Chondrocyte (in vitro differentiated cells): Measurements from ENCODE around the gene UBE2S. TPM values are rescaled to one million over a fixed set of nuclear protein-coding genes. Genes with fewer than 3 reads are reported as not detected.
A peak's percentile ranks its signal among the peaks of the same experiment; 100 is the strongest.

Experiments
- DNase-seq: peaks from one replicate; pipeline ENCODE4 v3.0.0; 2021; ENCODE audit warnings: mixed read lengths, low spot score
- H3K27ac Mint-ChIP-seq: one replicate; pipeline ENCODE4 v1.8.0; 2021; ENCODE audit warnings: mild to moderate bottlenecking, moderate library complexity, mixed read lengths; ENCODE audit not compliant: unreplicated experiment
- H3K27me3 Mint-ChIP-seq: 2 replicates; pipeline ENCODE4 v1.8.0; 2021; ENCODE audit warnings: low read depth, mixed read lengths
- H3K36me3 Mint-ChIP-seq: 2 replicates; pipeline ENCODE4 v1.8.0; 2021; ENCODE audit warnings: low read depth, mixed read lengths
- H3K4me1 Mint-ChIP-seq: 2 replicates; pipeline ENCODE4 v1.8.0; 2021; ENCODE audit warnings: low read depth, mild to moderate bottlenecking, mixed read lengths
- H3K4me3 Mint-ChIP-seq: one replicate; pipeline ENCODE4 v1.8.0; 2021; ENCODE audit warnings: mild to moderate bottlenecking, moderate library complexity, mixed read lengths; ENCODE audit not compliant: unreplicated experiment
- H3K9me3 Mint-ChIP-seq: 2 replicates; pipeline ENCODE4 v1.8.0; 2021; ENCODE audit warnings: low read depth, mixed read lengths
- CTCF ChIP-seq: fragments of 200-600 bp; sonication (generic); IDR thresholded peaks from 2 replicates; pipeline ENCODE4 v1.5.0; 2021; ENCODE audit warnings: antibody characterized with exemption, mild to moderate bottlenecking, moderate library complexity
- total RNA-seq: library from RNA; stranded (reverse); gene quantifications from 3 replicates; pipeline ENCODE4 v1.2.1, GENCODE V29; 2021

UBE2S gene
- total RNA-seq, 1 donor from 2014 or later: 79.7 TPM

- DNase-seq: no peak
- H3K9me3 Mint-ChIP-seq: no peaks in the 10 kb centered on the region
- no peaks in the 10 kb centered on the region for H3K27me3 Mint-ChIP-seq
- H3K4me1 Mint-ChIP-seq: peaks cover 40% of the 10 kb centered on the region
- H3K36me3 Mint-ChIP-seq: peaks cover 16% of the 10 kb centered on the region
- TF ChIP-seq CTCF: no peak
- H3K4me3 Mint-ChIP-seq: peak within 1 kb of the TSS; percentile 99
- peak within 1 kb of the TSS; percentile 93 for H3K27ac Mint-ChIP-seq
These were observed 23.3 kb downstream of the UBE2S start, which contains the start of gene TMEM238 for GRCh38 chr19:55384131-55384919. TSS of gene TMEM238 (minus strand) at chr19:55384292. CDS start at chr19:55384259, 33 bp downstream.

DNA sequence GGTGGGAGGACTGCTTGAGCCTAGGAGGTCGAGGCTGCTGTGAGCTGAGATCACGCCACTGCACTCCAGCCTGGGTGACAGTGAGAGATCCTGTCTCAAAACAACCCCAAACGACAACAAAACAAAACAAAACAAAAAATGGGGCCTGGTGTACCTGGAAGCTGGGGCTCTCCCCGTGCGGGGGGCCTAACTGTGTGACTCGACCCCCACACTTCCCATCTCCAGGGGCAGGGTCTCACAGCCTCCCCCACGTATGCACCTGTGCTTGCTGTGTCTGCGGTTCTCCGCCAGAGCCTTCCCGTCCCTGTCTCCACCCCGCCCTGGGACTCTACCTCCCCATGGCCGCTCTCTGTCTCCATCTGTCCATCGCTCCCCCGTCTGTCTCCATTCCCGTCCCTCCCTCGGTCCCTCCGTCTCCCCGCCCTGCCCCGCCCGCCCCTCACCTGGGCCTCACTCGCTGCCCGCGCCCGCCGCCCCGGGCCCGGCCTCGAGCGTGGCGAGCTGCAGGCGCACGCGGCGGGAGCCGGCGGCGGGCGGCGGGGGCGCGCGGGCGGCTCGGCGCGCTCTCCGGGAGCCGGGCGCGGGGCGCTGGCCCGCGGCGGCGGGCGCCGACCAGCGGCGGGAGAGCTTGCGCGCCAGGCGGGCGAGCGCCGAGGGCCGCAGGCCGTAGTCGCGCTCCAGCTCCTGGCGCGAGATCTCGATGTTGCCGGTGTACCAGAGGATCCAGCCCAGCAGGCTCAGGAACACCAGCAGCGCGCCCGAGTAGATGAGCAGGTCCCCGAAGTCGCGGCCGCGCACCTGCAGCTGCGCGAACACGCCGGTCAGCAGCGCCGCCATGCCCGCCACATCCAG is 24.1 kb downstream of the UBE2S start:
- Mint-ChIP-seq H3K27me3 (no peaks in the 10 kb centered on the region), H3K27ac (peak overlapping the region; percentile 66), H3K4me1 (peaks cover 34% of the 10 kb centered on the region), H3K36me3 (peaks cover 16% of the 10 kb centered on the region), H3K4me3 (peak overlapping the region; percentile 66), H3K9me3 (no peaks in the 10 kb centered on the region)
- TF ChIP-seq CTCF: peak; percentile 64
- no peak for DNase-seq

DNA sequence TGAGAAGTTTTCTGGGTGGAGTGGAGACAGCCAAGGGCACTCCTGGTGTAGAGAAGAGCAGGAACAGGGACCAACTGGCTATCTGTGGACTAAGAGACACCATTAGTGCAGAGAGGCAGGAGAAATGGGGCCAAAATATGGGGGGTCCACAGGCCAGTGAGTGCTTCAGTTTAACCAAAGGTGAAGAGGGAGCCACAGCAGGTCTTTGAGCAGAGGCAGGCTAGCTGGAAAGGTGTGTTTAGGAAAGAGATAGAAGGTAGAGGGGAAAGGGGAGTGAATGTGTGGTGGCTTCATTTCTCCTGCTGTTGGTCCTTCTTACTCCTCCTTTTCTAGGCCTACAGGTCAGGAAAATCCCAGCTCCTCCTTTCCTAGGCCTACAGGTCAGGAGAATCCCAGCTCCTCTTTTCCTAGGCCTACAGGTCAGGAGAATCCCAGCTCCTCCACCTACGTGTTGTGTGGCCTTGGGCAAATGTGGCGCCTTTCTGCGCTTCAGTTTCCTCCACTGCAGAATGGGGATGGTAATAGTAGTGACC is 25.0 kb downstream of the UBE2S start:
- Mint-ChIP-seq H3K9me3 (no peaks in the 10 kb centered on the region), H3K27me3 (no peaks in the 10 kb centered on the region), H3K27ac (no peak overlapping the region), H3K36me3 (peaks cover 13% of the 10 kb centered on the region), H3K4me3 (peak overlapping the region; percentile 39), H3K4me1 (peaks cover 27% of the 10 kb centered on the region)
- no peak for TF ChIP-seq CTCF
- DNase-seq: no peak

- Mint-ChIP-seq H3K27me3 (no peaks in the 10 kb centered on the region), H3K27ac (no peak overlapping the region), H3K9me3 (no peaks in the 10 kb centered on the region), H3K4me1 (peaks cover 21% of the 10 kb centered on the region), H3K4me3 (no peak overlapping the region), H3K36me3 (peaks cover 7% of the 10 kb centered on the region)
- no peak for TF ChIP-seq CTCF
- no peak for DNase-seq
These were observed 25.6 kb downstream of the UBE2S start for GRCh38 chr19:55382013-55382412.

- H3K4me1 Mint-ChIP-seq: peaks cover 3% of the 10 kb centered on the region
- no peaks in the 10 kb centered on the region for H3K27me3 Mint-ChIP-seq
- no peaks in the 10 kb centered on the region for H3K36me3 Mint-ChIP-seq
- no peak for TF ChIP-seq CTCF
- H3K4me3 Mint-ChIP-seq: no peak overlapping the region
- H3K9me3 Mint-ChIP-seq: no peaks in the 10 kb centered on the region
- no peak overlapping the region for H3K27ac Mint-ChIP-seq
- DNase-seq: no peak
These were observed 28.4 kb downstream of the UBE2S start for GRCh38 chr19:55379174-55379573.
